RKO (cell line): ENCODE measurements around the gene SIAE.

ENCODE experiments used
- DNase-seq: peaks from one replicate; pipeline ENCODE4 v3.0.0-alpha.2; 2016; ENCODE audit warnings: low spot score

The SIAE gene

GRCh38 chr11:124673333-124674167 is at the start of gene SIAE, which contains the start of gene SPA17:
TSS of gene SIAE (minus strand) at chr11:124673739. CDS start at chr11:124673708, 31 bp downstream.
TSS of gene SPA17 (plus strand) at chr11:124673904. CDS start at chr11:124675265, 1,361 bp downstream.
- DNase-seq = peak; percentile 93

- DNase-seq = no peak
These were observed 48.6 kb upstream of the SIAE start for GRCh38 chr11:124722176-124722575.

- no peak for DNase-seq
These were observed 46.0 kb upstream of the SIAE start for GRCh38 chr11:124719534-124719933.

GRCh38 chr11:124718801-124719200 is 45.3 kb upstream of the SIAE start:
- no peak for DNase-seq

GRCh38 chr11:124717786-124718651 is 44.5 kb upstream of the SIAE start:
- no peak for DNase-seq

- DNase-seq = no peak
These were observed 43.9 kb upstream of the SIAE start for GRCh38 chr11:124717421-124717785.

GRCh38 chr11:124716591-124716990 is 43.1 kb upstream of the SIAE start:
- DNase-seq = no peak

GRCh38 chr11:124712392-124712791 is 38.9 kb upstream of the SIAE start:
- no peak for DNase-seq

- DNase-seq = no peak
These were observed 34.3 kb upstream of the SIAE start for GRCh38 chr11:124707829-124708228.

GRCh38 chr11:124700028-124700427 is 26.5 kb upstream of the SIAE start:
- DNase-seq = no peak

GRCh38 chr11:124699547-124699946 is 26.0 kb upstream of the SIAE start:
- DNase-seq = no peak

- DNase-seq = no peak
These were observed 19.6 kb upstream of the SIAE start for GRCh38 chr11:124693142-124693541.

- no peak for DNase-seq
These were observed 8.9 kb upstream of the SIAE start for GRCh38 chr11:124682443-124682842.

GRCh38 chr11:124681421-124681820 is 7.9 kb upstream of the SIAE start:
- DNase-seq = no peak

GRCh38 chr11:124678416-124678815 is 4.9 kb upstream of the SIAE start:
- no peak for DNase-seq

- no peak for DNase-seq
These were observed 2.8 kb upstream of the SIAE start for GRCh38 chr11:124676386-124676785.

GRCh38 chr11:124674571-124674970 is 1.0 kb upstream of the SIAE start:
- peak; percentile 19 for DNase-seq

GRCh38 chr11:124674168-124674517 is 604 bp upstream of the SIAE start:
- DNase-seq = no peak

- peak; percentile 16 for DNase-seq
These were observed 863 bp downstream of the SIAE start for GRCh38 chr11:124672536-124673215.

GRCh38 chr11:124670732-124671131 is 2.8 kb downstream of the SIAE start:
- DNase-seq = no peak

GRCh38 chr11:124669193-124669592 is 4.3 kb downstream of the SIAE start:
- DNase-seq = peak; percentile 72

GRCh38 chr11:124667601-124668000 is 5.9 kb downstream of the SIAE start:
- no peak for DNase-seq

- no peak for DNase-seq
These were observed 9.7 kb downstream of the SIAE start for GRCh38 chr11:124663861-124664260.
